GM21423 (cell line): ENCODE measurements around the gene LRCH4.
"Not testable (repeated sequence)": the region's sequence is repeated elsewhere in the genome, so short reads cannot be mapped to it uniquely, and the experiment has no call there.

Source experiments
- ATAC-seq: cut with Tn5 transposase; IDR thresholded peaks from one replicate; pipeline ENCODE4 v1.9.1; 2021; ENCODE audit warnings: mild to moderate bottlenecking, moderate library complexity; ENCODE audit not compliant: unreplicated experiment

LRCH4 gene

DNA sequence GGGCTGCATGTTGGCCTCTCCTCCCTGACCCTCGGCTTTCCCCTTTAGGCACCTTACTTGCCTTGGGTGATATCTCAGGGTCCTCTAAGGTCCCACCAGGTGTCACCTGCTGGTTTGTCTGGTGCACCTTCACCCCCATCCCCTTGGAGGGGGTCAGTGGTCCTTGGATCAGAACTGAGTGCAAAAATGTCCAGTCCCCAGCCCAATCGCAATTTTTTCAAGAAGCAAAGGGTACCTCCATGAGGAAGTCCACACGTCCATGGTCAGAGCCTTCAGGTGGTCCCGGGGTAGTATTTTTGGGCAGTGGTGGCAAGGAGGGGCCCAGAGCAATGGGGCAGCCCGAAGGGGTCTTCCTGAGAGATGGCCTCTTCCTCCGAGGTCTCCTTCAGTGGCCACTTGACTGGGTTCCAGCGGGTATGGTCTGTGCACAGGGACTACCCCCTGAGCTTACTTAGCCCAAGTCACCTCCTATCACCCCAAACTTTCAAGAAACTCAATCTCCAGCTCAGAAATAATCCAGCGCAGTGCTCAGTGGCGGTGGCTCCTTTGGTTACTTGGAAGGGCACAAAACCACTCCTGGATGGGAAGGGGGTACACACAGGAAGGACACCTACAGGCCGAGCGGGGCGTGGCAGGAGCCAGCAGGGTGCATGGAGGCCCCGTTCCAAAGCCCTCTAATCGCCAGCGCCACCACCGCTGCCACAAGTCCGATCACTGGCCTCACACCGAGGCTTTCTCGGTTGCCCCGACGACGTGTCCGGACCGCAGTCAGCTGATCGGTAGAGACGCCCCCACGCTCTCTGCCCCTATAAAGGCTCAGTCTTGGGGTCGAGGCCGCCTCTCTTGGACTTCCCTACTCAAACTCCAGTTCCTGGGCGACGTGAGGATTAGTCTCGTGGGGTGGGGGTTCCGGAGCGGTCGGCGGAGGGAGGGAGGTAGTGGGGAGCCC lies 16.8 kb downstream of the LRCH4 start:
- ATAC-seq = no peak

DNA sequence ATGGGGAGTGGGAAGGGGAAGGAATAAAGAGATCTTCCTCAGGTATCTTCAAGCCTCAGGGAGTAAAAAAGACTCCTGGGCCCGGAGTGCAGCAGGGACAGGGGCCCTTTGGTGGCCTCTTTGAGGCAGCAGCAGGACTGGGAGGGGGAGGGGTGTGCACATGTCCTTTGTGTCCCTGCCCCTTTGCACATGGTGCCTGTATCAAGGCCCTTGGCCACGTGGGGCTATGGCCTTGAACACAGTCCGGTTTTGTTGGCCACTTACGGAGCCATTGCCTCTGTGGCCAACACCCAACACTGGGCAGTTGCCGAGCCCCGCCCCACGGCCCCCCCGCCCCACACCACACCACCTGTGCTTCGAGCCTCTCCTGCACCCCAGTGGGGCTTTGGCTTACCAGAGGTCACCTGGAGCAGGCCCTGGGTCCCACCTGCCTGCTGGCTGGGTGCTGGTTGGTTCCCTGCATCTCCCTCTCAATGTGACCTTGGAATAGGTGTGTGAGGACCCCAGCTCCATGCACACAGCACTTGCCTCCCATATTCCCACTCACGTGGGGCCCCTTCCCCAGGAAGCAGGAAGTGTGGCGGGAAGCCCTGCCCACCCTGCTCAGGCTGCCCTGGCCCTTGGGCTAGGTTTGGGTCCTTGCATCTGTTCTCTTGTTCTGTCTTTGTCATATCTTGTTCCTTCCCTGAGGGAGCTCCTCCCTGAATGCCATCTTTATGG lies 17.6 kb downstream of the LRCH4 start:
- ATAC-seq = no peak

GRCh38 chr7:100567751-100568175 lies 18.2 kb downstream of the LRCH4 start:
- no peak for ATAC-seq

GRCh38 chr7:100567031-100567730 lies 18.7 kb downstream of the LRCH4 start:
- no peak for ATAC-seq

- no peak for ATAC-seq
Observed at GRCh38 chr7:100566018-100566531, 19.9 kb downstream of the LRCH4 start.

DNA sequence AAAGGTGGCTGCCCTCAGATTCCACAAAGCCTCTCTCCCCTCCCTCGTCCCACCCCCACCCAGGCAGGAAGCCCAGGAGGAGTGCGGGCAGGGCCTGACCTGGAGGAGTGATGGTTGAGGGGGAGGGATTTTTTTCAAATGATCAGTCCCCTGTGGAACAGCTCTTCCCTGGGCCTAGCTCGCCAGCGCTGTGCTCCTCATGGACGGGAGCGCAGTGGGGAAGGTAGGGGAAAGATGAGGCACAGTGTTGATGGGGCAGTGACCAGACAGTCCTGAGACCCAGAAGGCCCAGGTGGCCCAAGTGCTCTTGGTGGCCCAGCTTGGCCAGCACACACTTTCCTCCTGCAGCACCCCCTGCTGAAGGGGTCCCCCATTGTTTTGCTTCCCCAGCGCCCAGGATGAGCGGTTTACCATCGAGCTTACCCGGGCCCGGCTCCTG lies 20.8 kb downstream of the LRCH4 start:
- ATAC-seq = no peak

GRCh38 chr7:100564405-100564804 lies 21.5 kb downstream of the LRCH4 start:
- not testable (repeated sequence) for ATAC-seq

GRCh38 chr7:100563809-100564400 lies 22.0 kb downstream of the LRCH4 start:
- no peak for ATAC-seq

- ATAC-seq = no peak
Observed at GRCh38 chr7:100563100-100563564, 22.8 kb downstream of the LRCH4 start.

- ATAC-seq = no peak
Observed at GRCh38 chr7:100562195-100563099, 23.5 kb downstream of the LRCH4 start.

DNA sequence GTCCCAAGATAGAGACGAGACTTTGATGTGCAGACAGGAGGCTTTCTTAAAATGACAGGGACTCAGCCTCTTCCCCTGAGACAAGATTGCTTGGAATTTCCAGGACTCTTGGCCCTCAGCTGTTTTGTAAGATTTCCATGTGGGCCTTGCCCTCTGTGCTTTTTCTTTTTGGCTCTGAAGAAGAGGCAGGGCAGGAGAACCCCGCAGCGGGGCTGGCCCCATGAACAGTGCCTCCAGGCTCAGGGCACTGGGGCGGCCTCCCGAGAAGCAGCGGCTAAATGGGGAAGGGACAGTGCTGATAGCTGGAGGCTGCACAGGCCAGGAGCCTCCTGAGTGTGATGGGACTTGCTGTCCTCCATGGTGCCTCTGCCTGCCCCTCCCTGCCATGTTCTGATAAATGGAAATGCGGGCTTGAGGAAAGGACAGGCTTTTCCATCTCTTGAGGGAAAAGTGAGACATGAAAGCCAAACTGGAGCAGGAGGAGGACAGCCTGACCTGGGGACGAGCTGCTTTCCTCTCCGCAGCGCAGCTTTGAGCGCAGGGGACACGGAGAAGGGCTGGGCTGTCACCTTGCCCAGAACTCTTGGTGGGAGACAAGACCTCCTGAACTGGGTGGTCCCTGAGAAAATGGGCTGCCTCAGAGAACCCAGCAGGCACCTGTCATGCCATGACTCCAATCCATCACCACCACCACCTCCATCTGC lies 24.3 kb downstream of the LRCH4 start:
- ATAC-seq = no peak

- no peak for ATAC-seq
Observed at GRCh38 chr7:100559127-100559526, 26.8 kb downstream of the LRCH4 start.

DNA sequence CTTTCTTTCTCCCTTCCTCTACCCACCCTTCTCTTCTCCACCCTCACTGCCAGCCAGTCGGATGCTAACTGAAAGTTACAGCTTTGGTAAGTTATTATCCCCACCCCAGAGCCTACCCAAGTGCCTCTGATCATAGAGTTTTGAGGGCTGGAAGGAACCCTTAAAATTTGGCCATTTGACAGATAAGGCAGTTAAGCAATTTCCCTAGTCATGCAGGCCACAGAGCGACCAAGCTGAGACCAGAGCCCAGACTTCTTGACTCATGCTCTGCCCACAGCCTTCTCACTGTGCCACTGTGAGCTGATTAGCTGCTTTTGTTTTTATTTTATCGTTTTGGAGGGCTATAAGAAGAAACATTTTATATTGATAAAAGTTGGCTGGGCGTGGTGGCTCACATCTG lies 29.4 kb downstream of the LRCH4 start:
- no peak for ATAC-seq

GRCh38 chr7:100555701-100556100 lies 30.2 kb downstream of the LRCH4 start:
- no peak for ATAC-seq

DNA sequence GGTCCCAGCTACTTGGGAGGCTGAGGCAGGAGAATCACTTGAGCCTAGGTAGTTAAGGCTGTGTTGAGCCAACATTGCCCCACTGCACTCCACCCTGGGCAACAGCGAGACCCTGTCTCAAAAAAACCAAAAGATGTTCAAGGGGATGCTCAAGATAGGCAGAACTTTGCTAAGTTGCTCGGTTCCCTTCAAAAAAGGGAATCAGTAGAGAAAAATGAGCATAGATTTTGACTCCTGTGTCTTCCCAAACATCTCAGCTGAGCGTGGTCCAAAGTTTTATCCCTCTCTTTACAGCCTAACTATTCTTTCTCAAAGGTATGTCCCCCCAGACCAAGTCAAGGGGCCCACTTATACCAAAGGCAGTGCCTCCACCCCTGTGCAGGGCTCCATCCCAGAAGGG lies 32.9 kb downstream of the LRCH4 start:
- no peak for ATAC-seq

GRCh38 chr7:100552532-100552931 lies 33.4 kb downstream of the LRCH4 start:
- no peak for ATAC-seq

GRCh38 chr7:100548446-100548845 lies 37.5 kb downstream of the LRCH4 start:
- not testable (repeated sequence) for ATAC-seq

GRCh38 chr7:100547872-100548271 lies 38.1 kb downstream of the LRCH4 start:
- no peak for ATAC-seq
